Measurements from ENCODE around the gene ABR.

- TF ChIP-seq RCOR1 (IDR thresholded peaks at IDR 0.05; ENCODE audit: low read depth, low read length): no peak
- TF ChIP-seq EP300 (IDR thresholded peaks at IDR 0.05): no peak
- no peak for TF ChIP-seq CTCF (IDR thresholded peaks at IDR 0.05)
- TF ChIP-seq HOXB13 (CRISPR knock-in tag; IDR thresholded peaks at IDR 0.05; ENCODE audit: low read depth): no peak
- TF ChIP-seq ZNF302 (CRISPR knock-in tag; IDR thresholded peaks at IDR 0.05): no peak
- no peak for TF ChIP-seq POLR2AphosphoS2 (conservative IDR thresholded peaks at IDR 0.05; ENCODE audit: low read length)
- TF ChIP-seq KDM1A (IDR thresholded peaks at IDR 0.05; ENCODE audit: low read depth): no peak
- no peak for TF ChIP-seq POLR2A (IDR thresholded peaks at IDR 0.05; ENCODE audit: low read length)
- 0 out of 2 replicates have a peak, but pooled peaks have one; percentile 20 for TF ChIP-seq REST (IDR thresholded peaks at IDR 0.05)
- no peak for TF ChIP-seq BCL3 (IDR thresholded peaks at IDR 0.05)
- no peak for TF ChIP-seq EHMT2 (IDR thresholded peaks at IDR 0.05; ENCODE audit: low read depth)
These were observed 172.3 kb downstream of the ABR start for GRCh38 chr17:1007310-1008007.
